BLaER1 treated with 17β-estradiol and CSF1 and Interleukin-3, amounts not matched to agents 10 nM and 100 nM (cell line): ENCODE results near the gene ULBP1.
"Not testable (repeated sequence)": the region's sequence is repeated elsewhere in the genome, so short reads cannot be mapped to it uniquely, and the experiment has no call there.

Experiments
- H3K27ac ChIP-seq, 11 experiments: shearing (Covaris generic); formaldehyde crosslinking; 2 replicates each; pipeline ENCODE4 v1.8.1; 2022
- H3K27me3 ChIP-seq, 11 experiments: shearing (Covaris generic); formaldehyde crosslinking; 2 replicates each; pipeline ENCODE4 v1.8.1; 2022
- H3K36me3 ChIP-seq, 11 experiments: shearing (Covaris generic); formaldehyde crosslinking; 2 replicates each; pipeline ENCODE4 v1.8.1; 2022
- H3K4me1 ChIP-seq, 10 experiments: shearing (Covaris generic); formaldehyde crosslinking; 2 replicates each; pipeline ENCODE4 v1.8.1; 2022
- H3K4me2 ChIP-seq, 11 experiments: shearing (Covaris generic); formaldehyde crosslinking; 2 replicates each; pipeline ENCODE4 v1.8.1; 2022
- H3K4me3 ChIP-seq, 10 experiments: shearing (Covaris generic); formaldehyde crosslinking; 2 replicates each; pipeline ENCODE4 v1.8.1; 2022
- H3K9ac ChIP-seq, 11 experiments: shearing (Covaris generic); formaldehyde crosslinking; 2 replicates each; pipeline ENCODE4 v1.8.1; 2022
- H3K9me3 ChIP-seq, 11 experiments: shearing (Covaris generic); formaldehyde crosslinking; replicated peaks in 1 of 11; 2 replicates each; pipeline ENCODE4 v1.8.1; 2022
- H4K20me1 ChIP-seq, 11 experiments: shearing (Covaris generic); formaldehyde crosslinking; 2 replicates each; pipeline ENCODE4 v1.8.1; 2022
- Cebpa-rat ChIP-seq, 11 experiments: shearing (Covaris generic); IDR thresholded peaks; 2 replicates each; pipeline ENCODE4 v1.8.1; 2022

Gene ULBP1

GRCh38 chr6:149948011-149948410, 15.7 kb upstream of the ULBP1 start:
- peaks cover 0 to 12% (median 9%) of the 10 kb centered on the region in 10 experiments; a peak in 12 of 20 replicates for H3K4me1 ChIP-seq
- TF ChIP-seq Cebpa-rat (IDR thresholded peaks at IDR 0.05) = no peak
- H3K9ac ChIP-seq = no peak overlapping the region
- H3K4me3 ChIP-seq = no peak overlapping the region
- H3K27me3 ChIP-seq = peaks cover 40 to 63% (median 58%) of the 10 kb centered on the region in 11 experiments
- H3K9me3 ChIP-seq = no peaks in the 10 kb centered on the region
- H3K27ac ChIP-seq = no peak overlapping the region
- H3K4me2 ChIP-seq = no peak overlapping the region
- H3K36me3 ChIP-seq = no peaks in the 10 kb centered on the region
- H4K20me1 ChIP-seq = peaks cover 0 to 4% (median 0%) of the 10 kb centered on the region in 11 experiments; a peak in 3 of 22 replicates

GRCh38 chr6:149948616-149949015, 15.1 kb upstream of the ULBP1 start:
- Histone ChIP-seq H3K36me3 (no peaks in the 10 kb centered on the region), H3K4me2 (no peak overlapping the region), H3K4me3 (no peak overlapping the region), H3K9me3 (no peaks in the 10 kb centered on the region), H3K27ac (no peak overlapping the region), H3K27me3 (peaks cover 45 to 63% (median 58%) of the 10 kb centered on the region in 11 experiments), H3K4me1 (peaks cover 0 to 12% (median 9%) of the 10 kb centered on the region in 10 experiments; a peak in 12 of 20 replicates), H3K9ac (no peak overlapping the region), H4K20me1 (peaks cover 0 to 4% (median 0%) of the 10 kb centered on the region in 11 experiments; a peak in 3 of 22 replicates)
- no peak for TF ChIP-seq Cebpa-rat (IDR thresholded peaks at IDR 0.05)

GRCh38 chr6:149950423-149950822, 13.3 kb upstream of the ULBP1 start:
- Histone ChIP-seq H3K4me1 (peaks cover 0 to 12% (median 9%) of the 10 kb centered on the region in 10 experiments; a peak in 12 of 20 replicates), H4K20me1 (peaks cover 0 to 4% (median 0%) of the 10 kb centered on the region in 11 experiments; a peak in 3 of 22 replicates), H3K4me3 (no peak overlapping the region), H3K36me3 (no peaks in the 10 kb centered on the region), H3K9me3 (peaks cover 0 to 8% (median 0%) of the 10 kb centered on the region in 11 experiments; a peak in 2 of 22 replicates), H3K27ac (no peak overlapping the region), H3K27me3 (peaks cover 59 to 76% (median 72%) of the 10 kb centered on the region in 11 experiments), H3K4me2 (peak overlapping the region in 8 of 11 experiments; percentile 24 to 64 (median 40); a peak in 14 of 22 replicates), H3K9ac (no peak overlapping the region)
- TF ChIP-seq Cebpa-rat (IDR thresholded peaks at IDR 0.05) = no peak

GRCh38 chr6:149951096-149951495, 12.6 kb upstream of the ULBP1 start:
- H3K4me2 ChIP-seq = peak overlapping the region in 7 of 11 experiments; percentile 24 to 64 (median 42); a peak in 13 of 22 replicates
- H3K9ac ChIP-seq = no peak overlapping the region
- no peak overlapping the region for H3K4me3 ChIP-seq
- peaks cover 66 to 82% (median 78%) of the 10 kb centered on the region in 11 experiments for H3K27me3 ChIP-seq
- H3K36me3 ChIP-seq = no peaks in the 10 kb centered on the region
- peaks cover 0 to 12% (median 9%) of the 10 kb centered on the region in 10 experiments; a peak in 12 of 20 replicates for H3K4me1 ChIP-seq
- H4K20me1 ChIP-seq = peaks cover 0 to 5% (median 0%) of the 10 kb centered on the region in 11 experiments; a peak in 3 of 22 replicates
- no peak overlapping the region for H3K27ac ChIP-seq
- no peak for TF ChIP-seq Cebpa-rat (IDR thresholded peaks at IDR 0.05)
- H3K9me3 ChIP-seq = peaks cover 0 to 13% (median 0%) of the 10 kb centered on the region in 11 experiments; a peak in 3 of 22 replicates

DNA sequence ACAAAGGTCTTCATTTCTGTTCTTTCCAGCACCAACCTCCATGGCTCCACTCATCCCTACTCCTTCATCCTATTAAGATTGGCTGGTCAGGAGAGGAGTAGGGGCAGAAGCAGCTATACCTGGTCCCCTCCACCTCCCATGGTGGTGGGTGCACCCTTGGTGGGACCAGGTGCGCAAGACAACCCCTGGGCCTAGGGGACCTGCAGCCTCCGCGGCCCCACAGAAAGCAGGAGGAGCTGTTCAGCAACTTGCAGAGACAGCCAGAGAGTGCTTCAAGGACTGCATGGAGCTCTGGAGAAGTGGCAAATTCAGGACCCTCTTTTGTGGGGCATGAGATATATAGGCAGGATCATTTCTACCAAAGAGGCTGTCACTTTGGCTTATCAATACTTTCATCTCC, 12.1 kb upstream of the ULBP1 start:
- no peak overlapping the region for H3K9ac ChIP-seq

DNA sequence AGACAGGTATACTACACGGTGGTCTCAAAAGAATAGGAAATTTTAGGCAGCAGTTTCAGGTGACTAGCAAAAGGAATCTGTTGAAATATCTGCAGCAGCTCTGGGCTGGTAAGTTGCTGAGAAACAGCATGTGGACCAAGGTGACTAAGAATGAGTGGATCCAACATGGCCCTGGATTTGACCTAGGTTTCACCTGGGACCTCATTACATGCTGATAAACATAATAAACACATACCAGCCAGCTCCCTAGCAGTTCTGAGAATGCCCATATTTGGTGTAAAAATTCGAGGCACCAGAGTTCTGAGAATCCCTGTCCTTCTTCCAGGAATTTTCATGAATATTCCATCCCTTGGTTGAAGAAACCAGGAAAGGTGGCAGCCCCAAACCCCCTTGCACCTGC, 10.4 kb upstream of the ULBP1 start:
- H3K9ac ChIP-seq, H4K20me1 ChIP-seq, H3K36me3 ChIP-seq, H3K27ac ChIP-seq, H3K4me3 ChIP-seq, H3K4me2 ChIP-seq: not testable (repeated sequence)
- Histone ChIP-seq H3K27me3 (peaks cover 88 to 100% (median 95%) of the 10 kb centered on the region in 11 experiments), H3K9me3 (peaks cover 0 to 13% (median 0%) of the 10 kb centered on the region in 11 experiments; a peak in 3 of 22 replicates), H3K4me1 (peaks cover 0 to 12% (median 9%) of the 10 kb centered on the region in 10 experiments; a peak in 12 of 20 replicates)

More for the DNA sequence above, 12.1 kb upstream of the ULBP1 start:
- no peak overlapping the region for H3K4me3 ChIP-seq
- TF ChIP-seq Cebpa-rat (IDR thresholded peaks at IDR 0.05) = no peak
- H3K36me3 ChIP-seq = no peaks in the 10 kb centered on the region
- H3K27me3 ChIP-seq = peaks cover 71 to 88% (median 84%) of the 10 kb centered on the region in 11 experiments
- peaks cover 0 to 13% (median 0%) of the 10 kb centered on the region in 11 experiments; a peak in 3 of 22 replicates for H3K9me3 ChIP-seq
- peaks cover 0 to 12% (median 9%) of the 10 kb centered on the region in 10 experiments; a peak in 12 of 20 replicates for H3K4me1 ChIP-seq
- no peak overlapping the region for H3K4me2 ChIP-seq
- peaks cover 0 to 5% (median 0%) of the 10 kb centered on the region in 11 experiments; a peak in 3 of 22 replicates for H4K20me1 ChIP-seq
- H3K27ac ChIP-seq = no peak overlapping the region

GRCh38 chr6:149953934-149954327, 9.8 kb upstream of the ULBP1 start:
- not testable (repeated sequence) for H3K27ac ChIP-seq, H3K4me3 ChIP-seq, H3K4me2 ChIP-seq, H3K9ac ChIP-seq, H4K20me1 ChIP-seq, H3K36me3 ChIP-seq
- peaks cover 0 to 12% (median 9%) of the 10 kb centered on the region in 10 experiments; a peak in 12 of 20 replicates for H3K4me1 ChIP-seq
- H3K9me3 ChIP-seq = peaks cover 0 to 13% (median 0%) of the 10 kb centered on the region in 11 experiments; a peak in 3 of 22 replicates
- H3K27me3 ChIP-seq = peaks cover 90 to 100% (median 96%) of the 10 kb centered on the region in 11 experiments

GRCh38 chr6:149954328-149954983, 9.3 kb upstream of the ULBP1 start:
- peaks cover 91 to 100% (median 97%) of the 10 kb centered on the region in 11 experiments for H3K27me3 ChIP-seq
- H3K9me3 ChIP-seq = peaks cover 0 to 13% (median 0%) of the 10 kb centered on the region in 11 experiments; a peak in 3 of 22 replicates
- H3K27ac ChIP-seq, H3K4me2 ChIP-seq, H3K4me3 ChIP-seq, H3K36me3 ChIP-seq, H4K20me1 ChIP-seq, H3K9ac ChIP-seq: not testable (repeated sequence)
- peaks cover 0 to 12% (median 9%) of the 10 kb centered on the region in 10 experiments; a peak in 12 of 20 replicates for H3K4me1 ChIP-seq

DNA sequence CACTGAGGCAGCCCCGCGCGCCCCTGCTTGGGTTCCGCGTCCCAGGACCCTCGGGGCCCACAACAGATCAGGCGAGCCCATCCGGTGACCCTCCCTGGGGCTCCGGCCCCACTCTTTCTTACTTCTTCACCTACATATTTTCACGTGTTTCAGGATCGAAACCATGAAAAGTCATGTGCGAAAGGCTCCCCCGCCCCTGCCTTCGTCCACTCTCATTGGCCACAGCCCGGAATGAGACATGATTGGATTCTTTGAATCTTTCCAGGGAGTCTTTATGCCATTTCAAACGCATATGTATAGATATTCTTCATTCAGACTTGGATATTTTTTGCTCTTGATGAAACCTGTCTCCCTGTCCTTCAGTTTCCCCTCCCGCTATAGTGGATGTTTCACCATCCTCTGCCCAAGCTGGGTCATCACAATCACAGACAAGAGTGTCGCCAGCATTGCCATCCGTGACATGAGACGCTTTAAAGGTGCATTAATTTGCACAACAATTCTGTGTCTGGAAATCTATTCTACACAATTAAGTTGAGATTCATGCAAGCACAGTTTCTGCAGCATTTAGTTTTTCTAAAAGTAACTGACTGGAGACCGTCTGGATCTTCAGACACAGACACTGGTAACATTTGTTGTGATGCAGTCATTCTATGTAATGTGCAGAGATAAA, 8.6 kb upstream of the ULBP1 start:
- not testable (repeated sequence) for H3K4me2 ChIP-seq, H4K20me1 ChIP-seq, H3K36me3 ChIP-seq, H3K4me3 ChIP-seq, H3K9ac ChIP-seq, H3K27ac ChIP-seq
- H3K4me1 ChIP-seq = peaks cover 0 to 12% (median 9%) of the 10 kb centered on the region in 10 experiments; a peak in 12 of 20 replicates
- H3K27me3 ChIP-seq = peaks cover 85 to 100% (median 96%) of the 10 kb centered on the region in 11 experiments
- peaks cover 0 to 13% (median 0%) of the 10 kb centered on the region in 11 experiments; a peak in 3 of 22 replicates for H3K9me3 ChIP-seq

DNA sequence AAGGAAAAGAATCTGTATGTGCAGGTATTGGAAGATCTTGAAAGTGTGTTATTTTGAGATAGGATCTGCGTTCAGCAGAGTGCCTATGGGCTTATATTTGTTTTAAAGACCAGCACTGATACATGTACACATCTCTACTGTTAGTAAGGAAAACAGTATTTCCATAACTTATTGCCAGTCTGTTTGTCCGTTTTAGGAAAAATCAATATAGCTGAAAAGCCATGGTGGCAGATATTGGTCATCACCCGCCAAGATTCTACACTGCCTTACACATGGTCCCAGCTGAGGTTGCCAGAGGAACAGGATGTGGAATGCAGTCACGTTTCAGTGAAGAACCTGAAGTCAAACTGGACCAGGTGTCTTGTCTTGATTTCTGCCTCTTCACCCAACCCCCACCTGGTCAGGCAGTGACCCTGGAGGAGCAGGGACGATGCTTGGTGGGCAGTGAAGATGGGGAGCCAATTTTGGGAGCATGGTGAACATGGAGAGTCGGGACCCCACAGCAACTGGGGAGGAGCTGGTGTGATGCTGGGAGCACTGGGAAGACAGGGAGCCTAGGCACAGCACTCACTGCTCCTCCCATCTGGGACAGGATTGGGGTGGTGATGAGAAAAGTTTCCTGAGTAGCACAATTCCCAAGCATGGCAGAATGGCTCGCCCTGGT, 8.0 kb upstream of the ULBP1 start:
- not testable (repeated sequence) for H3K27ac ChIP-seq, H3K4me1 ChIP-seq, H3K4me2 ChIP-seq, H3K9ac ChIP-seq, H3K36me3 ChIP-seq, H4K20me1 ChIP-seq, H3K4me3 ChIP-seq
- peaks cover 85 to 100% (median 95%) of the 10 kb centered on the region in 11 experiments for H3K27me3 ChIP-seq
- peaks cover 0 to 13% (median 0%) of the 10 kb centered on the region in 11 experiments; a peak in 3 of 22 replicates for H3K9me3 ChIP-seq

DNA sequence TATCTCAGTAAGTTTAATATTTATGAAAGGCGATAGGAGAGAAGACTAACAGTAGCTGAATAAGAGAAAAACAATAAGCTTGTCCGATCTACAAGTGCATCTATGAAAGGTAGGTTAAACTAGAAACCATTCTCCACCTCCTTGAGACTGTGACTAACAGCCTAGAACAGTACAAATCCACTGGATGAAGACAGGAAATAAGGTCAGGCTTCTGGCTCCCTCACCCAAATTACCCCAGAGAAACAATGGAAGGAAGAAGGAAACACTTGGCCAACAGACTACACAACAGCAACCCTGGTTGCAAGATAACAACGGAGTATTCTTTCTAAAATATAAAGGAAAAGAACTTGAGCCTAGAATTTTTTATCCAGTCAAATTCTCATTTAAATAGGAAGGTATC, 5.6 kb upstream of the ULBP1 start:
- H3K4me1 ChIP-seq, H3K36me3 ChIP-seq, H3K9ac ChIP-seq, H3K27ac ChIP-seq, H3K4me3 ChIP-seq, H3K4me2 ChIP-seq, H4K20me1 ChIP-seq: not testable (repeated sequence)
- Histone ChIP-seq H3K9me3 (peaks cover 0 to 13% (median 0%) of the 10 kb centered on the region in 11 experiments; a peak in 3 of 22 replicates), H3K27me3 (peaks cover 77 to 99% (median 91%) of the 10 kb centered on the region in 11 experiments)

DNA sequence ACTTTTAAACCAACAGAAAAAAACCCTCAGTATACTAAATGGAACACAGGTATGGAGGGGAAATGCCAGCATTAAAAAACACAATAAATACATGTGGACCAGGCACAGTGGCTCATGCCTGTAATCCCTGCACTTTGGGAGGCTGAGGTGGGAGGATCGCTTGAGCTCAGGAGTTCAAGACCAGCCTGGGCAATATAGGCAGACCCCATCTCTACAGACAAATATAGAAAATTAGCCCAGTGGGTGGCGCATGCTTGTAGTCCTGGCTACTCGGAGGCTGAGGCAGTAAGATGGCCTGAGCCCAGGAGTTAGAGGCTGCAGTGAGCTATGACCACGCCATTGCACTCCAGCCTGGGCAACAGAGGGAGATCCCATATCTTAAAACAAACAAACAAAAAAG, 3.9 kb upstream of the ULBP1 start:
- H3K9me3 ChIP-seq = peaks cover 0 to 10% (median 0%) of the 10 kb centered on the region in 11 experiments; a peak in 7 of 22 replicates
- H3K27me3 ChIP-seq = peaks cover 73 to 99% (median 91%) of the 10 kb centered on the region in 11 experiments
- peaks cover 15 to 20% (median 17%) of the 10 kb centered on the region in 10 experiments for H3K4me1 ChIP-seq
- not testable (repeated sequence) for H3K4me3 ChIP-seq, H3K27ac ChIP-seq, H3K9ac ChIP-seq, H3K4me2 ChIP-seq, H3K36me3 ChIP-seq
- peaks cover 0 to 14% (median 7%) of the 10 kb centered on the region in 11 experiments; a peak in 13 of 22 replicates for H4K20me1 ChIP-seq
